ENCODE data around the gene MPST.

DNA sequence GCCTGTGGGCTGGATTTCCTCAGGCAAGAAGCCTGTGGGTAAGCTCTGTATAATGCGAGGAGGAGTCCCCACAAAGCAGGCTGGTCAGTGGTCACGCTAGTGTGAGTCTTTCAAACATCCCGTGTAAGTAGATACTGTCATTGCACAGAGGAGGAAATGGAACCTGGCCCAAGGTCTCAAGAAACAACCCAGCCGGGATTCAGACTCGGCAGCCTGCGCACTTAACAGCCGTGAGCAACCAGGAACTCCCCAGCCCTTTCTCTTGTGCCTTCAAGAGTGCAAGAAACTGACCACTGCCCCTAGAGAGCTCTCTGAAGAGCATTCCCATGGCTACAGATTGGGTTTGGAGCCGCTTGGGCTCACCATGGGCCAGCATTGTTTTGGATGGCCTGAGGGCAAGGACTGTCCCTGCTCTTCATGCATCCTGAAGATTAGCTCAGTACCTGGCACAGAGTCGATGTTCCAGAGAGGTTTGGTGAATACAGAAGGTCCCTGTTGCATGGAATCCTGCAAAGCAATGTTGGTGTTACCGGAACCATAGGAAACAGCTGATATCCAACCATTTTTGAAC lies 6.0 kb downstream of the MPST start:
- TF ChIP-seq CTCF (IDR thresholded peaks at IDR 0.05; ENCODE audit: low read depth, low read length, poor library complexity, severe bottlenecking) = no peak
- TF ChIP-seq EZH2phosphoT487 (IDR thresholded peaks at IDR 0.05; ENCODE audit: borderline replicate concordance, low read length) = no peak
